EH (cell line): ENCODE results near the gene RGL1.

Source experiments
- DNase-seq: peaks from one replicate; pipeline ENCODE4 v3.0.0-alpha.2; 2015; ENCODE audit warnings: low read depth

The RGL1 gene

DNA sequence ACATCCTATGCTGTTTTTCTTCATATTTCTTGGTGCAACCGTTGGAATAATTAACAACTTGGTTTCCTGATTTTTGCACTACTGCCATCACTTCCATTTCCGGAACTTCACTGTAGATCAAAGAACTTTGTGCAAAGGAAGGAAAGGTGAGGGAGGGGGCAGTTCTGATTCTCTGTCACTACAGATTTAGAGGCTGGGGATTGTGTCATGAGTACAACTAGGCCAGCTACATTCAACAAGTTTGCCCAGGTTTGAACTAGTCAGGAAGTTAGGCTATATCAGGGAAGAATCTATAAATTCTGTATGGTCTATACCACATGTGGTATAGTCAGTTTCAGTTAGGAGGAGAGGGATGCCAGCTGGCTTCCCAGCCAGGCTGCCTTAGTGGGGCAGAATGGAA lies 84.2 kb downstream of the RGL1 start:
- no peak for DNase-seq

DNA sequence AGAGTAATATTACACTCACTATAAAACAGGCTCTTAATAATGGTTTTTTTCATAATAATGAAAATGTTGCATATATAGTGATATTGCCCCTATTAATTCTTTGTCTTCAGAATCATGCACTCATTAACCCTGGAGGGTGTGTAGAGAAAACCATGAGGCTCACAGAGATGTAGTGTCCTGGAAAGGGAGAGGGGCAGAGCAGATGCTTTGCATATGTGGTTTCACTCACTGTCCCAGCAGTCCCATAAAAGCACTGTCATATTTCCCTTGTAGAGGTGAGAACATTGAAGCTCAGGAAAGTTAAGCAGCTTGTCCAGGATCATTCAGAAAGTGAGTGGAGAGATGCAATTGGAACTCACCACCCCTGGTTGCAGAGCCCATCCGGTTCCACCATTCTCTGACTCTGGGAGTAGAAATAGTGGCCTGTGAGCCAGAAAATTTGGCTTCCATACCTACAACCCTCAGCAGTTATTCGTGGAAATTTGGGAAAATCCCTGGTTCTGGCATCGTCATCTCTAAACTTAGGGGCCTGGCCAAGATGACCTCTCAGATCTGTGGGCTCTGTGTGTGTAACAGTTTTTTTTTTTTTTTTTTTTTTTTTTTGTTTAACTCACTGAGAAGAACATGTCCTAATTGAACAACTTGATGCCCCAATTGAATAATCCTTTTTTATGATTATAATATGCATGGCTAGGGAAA lies 86.4 kb downstream of the RGL1 start:
- no peak for DNase-seq

DNA sequence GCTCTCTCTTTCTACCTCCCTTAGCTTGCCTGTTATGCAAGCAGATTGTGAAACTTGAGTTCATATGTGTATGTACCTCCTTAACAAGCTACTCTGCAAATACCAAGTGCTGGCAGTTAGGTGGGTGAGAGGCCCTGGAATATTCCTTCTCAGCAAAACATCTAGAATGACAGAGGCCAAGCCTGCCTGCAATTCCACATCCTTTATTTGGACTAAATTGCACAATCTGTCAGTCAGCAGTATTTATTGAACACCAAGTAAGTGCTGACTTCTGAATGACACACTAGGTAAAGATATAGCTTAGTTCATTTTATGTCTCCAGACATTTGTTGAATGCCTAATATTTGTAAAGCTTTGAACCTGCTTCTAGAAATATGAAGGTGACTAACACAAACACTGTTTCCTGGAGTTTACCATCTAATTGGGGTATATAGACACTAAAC lies 87.5 kb downstream of the RGL1 start:
- no peak for DNase-seq

DNA sequence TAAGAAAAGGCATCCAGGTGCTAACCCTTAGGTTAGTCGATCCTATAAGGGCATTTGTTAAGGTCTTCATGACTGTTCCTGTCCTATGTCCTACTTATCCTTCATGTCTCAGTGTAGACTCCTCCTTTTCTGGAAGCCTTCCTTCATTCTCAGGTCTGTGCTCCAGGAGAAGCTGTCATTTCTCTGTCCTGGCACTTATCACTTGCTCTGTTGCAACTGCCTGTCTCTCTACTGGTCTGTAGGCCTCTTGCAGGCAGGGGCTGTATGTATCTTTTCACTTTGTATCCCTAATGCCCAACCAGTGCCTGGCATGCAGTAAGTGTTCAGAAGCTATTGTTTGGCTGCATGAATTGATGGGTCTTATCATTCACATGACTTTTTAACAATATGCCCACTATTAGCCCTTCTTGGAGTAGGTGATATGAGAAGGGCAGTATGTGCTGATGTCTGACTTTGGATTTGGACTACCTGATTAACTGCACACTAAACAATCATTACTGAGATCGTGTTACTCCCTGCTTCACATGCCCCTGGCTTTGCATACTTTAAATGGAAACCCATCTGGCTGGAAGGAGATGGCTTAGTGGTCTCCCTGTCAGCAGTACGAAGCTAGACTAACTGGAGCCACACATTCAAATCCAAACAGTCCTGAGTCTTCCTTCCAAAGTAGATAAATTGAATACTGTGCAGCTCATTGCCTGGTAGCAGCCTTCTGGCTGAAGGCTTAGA lies 88.8 kb downstream of the RGL1 start:
- no peak for DNase-seq

DNA sequence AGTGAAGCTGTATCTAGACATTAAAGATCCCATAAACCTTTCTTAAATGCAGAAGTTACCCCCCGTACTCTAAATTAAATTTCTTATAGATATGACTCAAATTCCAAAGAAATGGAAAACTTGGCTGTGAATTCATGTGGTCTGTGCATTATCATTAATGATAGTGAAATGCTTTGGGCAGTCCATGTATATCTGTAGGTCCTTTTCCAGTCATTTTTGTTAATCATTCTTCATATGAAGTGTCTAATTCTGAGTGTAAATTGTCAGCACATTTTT lies 89.3 kb downstream of the RGL1 start:
- no peak for DNase-seq

DNA sequence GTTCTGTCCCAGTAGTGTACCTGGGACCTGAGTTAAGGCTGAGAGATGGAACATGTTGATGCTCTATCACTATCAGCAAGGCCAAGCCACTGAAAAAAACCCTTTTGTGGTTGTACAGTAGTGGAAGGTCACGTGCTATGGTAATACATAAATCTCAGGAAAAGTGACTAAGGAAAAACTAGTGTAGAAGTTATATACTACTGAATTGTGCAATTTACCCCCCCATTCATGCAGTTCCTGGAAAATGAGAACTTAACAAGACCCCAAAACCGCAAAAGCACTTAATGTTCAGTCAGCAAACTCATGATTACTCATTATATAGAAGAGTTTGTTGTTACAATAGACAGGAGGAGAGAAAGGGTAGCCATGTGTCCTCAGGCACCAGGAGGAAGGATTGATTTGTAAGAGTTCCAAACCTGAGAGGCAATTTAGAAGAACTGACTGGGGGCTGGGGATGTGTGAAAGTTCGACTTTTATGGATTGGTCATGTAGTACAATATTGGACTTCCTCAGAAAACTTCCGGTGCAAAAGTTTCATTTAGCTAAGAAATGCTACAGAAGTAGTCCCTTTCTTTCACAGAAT lies 91.6 kb downstream of the RGL1 start:
- peak; percentile 35 for DNase-seq

DNA sequence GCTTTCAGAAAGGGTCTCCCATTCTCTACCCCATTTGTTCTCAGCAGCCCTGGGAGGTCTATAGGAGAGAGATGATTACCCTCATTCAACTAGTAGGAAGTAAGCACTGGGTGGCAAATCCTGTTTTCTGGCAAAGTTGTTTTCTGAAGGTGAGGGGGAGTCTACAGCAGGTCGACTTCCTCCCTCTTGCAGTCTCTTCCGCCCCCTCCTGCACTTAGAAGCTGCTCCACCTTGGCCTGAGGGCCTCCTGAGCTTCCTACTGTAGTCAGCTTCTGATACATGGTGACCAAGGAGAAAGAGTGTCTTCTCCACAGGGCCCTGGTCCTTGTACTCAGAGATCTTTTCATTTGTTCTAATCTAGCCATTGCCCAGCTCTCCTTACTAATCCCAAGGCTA lies 93.1 kb downstream of the RGL1 start:
- DNase-seq: no peak

DNA sequence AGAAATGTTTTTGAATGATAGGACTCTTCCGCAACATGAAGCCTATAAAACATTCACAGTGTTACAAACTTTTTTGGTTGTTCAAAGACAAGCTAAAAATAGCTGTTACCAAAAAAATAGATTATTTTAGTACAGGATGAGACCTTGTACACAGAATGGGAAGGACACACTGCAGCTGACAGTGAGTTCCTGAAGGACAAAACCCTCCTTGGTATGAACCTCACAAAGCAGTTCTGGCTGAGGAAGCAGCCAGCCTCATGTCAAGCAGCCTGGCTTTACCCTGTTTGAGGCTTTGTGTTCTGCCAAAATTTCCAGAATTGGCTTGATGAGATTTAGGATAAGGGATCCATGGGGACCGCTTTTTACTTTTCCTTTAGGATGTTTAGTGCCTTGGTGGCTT lies 93.7 kb downstream of the RGL1 start:
- DNase-seq: no peak

DNA sequence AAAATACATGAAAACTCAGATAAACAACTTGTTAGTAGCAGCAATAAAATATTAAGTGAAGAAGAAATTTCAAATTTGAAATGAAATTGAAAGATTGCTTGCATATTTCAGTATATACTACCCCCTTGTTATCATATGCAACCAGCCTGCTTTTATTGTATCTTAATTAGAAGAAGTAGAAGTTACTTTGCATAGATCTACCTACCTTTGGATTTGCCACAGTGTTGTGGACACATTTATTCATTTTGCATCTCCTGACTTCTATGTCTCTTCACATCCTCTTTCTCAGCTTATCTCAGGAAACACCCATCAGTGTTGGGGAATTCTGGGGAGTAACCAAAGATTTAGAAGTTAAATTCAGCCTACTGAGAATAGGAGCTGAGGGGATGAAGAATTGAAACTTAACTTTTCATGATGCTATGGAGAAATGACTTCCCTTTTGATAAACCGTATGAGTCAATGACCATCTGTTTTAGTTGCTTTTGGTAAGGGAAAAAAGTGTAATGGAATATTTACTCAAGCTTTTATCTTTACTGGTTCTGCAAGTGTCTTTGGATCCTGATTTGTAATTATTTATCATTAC lies 96.9 kb downstream of the RGL1 start:
- no peak for DNase-seq

DNA sequence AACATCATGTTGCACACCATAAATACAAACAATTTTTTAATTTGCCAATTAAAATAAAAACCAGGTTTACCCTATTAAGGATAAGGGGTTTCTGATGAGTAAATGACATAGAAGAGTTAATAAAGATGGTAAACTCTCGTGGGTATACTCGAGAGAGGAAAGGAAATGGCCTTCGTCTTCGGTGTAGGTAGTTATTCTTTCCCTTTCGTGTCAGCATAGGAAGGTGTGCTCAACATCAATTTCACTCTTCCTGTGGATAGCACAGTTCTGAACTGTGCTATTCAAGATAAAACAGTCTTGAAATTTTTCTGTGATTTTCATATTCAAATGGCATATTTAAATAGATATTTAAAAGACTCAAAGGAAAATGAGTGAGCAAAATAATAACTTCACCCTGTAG lies 98.2 kb downstream of the RGL1 start:
- no peak for DNase-seq

DNA sequence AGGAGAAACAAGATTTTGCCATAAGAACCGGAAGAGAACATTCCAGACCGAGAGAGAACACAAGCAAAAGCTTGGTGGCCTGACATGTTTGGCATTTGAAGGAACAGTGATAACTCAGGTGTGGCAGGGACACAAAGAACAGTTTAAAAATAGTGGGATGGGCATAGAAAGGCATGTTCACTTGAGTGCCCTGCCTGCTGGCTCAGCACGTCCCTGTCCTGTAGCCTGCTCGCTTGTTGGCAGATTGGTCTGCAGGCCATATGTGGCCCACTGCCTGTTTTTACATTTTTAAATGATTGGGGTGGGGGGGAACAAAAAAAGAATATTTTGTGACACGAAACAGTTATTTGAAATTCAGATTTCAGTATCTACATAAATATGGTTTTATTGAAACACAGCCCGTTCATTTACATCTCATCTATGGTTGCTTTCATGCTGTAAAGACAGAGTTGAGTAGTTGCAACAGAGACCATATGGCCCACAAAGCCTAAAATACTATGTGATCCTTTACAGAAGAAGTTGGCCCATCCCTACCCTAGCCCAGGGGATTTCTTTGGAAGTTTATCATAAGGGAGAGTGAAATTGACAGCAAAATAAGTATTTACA lies 100.7 kb downstream of the RGL1 start:
- DNase-seq: no peak

DNA sequence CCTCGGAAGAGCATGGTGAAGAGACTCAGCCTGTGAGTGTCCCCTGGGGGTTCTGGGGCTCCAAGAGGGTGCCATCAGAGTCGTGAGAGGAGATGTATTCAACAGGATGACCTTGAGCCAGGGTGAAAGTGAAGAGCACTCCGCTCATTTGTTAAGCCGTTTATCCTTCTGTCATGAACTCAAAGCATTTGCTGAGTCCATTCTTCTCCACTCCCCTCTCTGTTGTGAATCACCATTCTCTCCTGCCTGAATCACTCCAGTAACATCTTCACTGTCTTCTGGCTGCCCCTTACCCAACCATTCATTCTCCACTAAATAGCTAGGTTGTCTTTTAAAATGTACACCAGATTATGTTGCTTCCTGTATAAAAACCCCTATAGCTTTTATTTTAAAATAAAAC lies 102.2 kb downstream of the RGL1 start:
- DNase-seq: peak; percentile 15

DNA sequence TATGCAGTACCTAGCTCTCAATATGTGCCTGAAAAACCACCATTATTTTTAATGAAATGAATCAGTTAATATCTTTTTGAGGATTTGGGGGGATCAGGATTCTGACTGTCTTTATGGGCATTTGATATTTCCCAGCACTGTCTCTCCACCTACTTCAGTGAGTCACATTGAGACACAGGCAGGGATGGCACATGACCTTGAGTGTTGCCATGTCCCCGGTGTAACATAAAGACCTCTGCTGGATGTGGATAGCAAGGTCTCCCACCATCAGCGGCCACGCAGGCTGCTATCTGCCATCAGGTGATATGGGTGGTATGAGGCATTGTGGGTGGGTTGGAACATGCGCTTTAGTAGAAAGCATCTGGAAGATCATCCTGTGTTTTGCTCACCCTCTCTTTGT lies 103.2 kb downstream of the RGL1 start:
- DNase-seq: no peak

DNA sequence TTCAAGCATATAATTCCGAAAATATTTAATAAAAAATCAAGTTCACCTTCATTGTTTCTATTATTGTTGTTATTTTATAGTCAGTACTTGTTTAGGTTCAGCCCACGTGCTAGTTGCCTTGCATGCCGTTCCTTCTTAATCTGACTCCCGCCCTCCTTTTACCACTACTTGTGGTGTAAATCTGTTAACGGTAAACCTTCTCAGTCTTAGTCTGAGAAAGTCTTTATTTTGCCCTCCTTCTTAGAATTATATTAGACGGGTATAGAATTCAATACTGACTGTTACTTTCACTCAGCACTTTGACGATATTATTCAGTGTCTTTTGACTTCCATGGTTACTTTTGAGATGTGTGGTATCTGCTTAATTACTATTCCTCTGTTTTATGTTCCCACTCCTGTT lies 104.8 kb downstream of the RGL1 start:
- DNase-seq: no peak

DNA sequence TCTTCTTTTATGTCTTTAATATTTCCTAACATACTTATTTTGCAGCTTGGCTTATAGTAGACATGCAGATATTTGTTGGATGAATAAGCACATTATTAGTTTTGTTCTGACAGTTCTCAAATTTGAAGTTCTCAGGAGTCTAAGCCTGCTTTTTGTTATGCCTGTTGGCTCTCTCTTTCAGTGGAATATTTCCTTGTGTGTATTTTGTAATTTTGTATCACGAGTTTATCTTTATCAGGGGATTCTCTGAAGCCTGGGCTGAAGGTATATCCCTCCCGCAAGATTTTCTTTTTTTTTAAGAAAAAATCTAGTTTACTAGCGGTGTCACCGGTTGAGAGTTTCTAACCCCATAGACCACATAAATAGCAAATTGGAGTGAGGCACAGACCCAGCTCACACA lies 105.9 kb downstream of the RGL1 start:
- no peak for DNase-seq

DNA sequence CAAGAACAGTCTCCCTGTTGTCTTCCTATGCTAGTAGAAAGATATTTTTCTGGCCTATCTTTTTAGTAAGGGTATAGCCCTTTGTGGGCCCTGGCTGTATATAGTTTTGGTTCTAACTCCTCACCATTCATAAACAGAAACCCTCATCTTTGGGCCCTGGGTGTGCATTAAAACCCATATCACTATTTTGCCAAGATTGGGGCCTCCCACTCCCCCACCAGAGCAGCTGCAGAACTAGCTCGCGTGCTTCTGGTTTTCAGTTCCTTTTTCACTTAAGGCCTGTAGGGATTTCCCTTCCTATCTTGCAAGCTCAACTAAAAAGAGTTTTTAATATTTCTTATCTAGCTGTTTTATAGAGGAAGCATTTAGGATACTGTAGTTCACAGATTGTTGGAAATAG lies 106.4 kb downstream of the RGL1 start:
- DNase-seq: no peak

DNA sequence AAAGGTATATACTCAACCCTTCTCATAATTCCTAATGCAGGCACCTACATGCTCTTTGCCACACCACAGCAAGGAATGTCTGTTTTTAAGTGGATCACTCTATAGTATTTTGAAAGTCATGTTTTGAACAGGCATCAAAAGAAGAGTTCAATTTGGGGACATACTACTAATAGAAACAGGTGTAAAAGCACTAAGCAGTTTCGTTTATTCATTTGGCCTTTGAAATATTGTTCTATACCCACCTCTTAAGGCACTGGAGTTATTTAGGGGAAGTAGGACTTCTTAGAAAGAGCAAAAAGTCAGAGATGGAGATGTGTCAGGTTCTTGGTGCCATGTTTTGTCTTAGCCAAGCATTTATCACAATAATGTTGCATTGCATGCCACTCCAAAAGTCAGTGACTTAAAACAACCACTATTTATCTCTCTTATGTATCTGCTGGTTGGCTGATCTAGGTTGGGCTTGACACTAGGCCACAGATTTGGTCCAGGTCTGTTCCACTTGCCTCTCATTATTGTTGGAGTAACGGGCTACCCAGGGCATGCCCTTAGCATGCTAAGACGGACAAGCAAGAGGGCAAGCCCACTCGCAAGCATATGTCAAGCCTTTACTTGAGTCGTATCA lies 107.5 kb downstream of the RGL1 start:
- no peak for DNase-seq

DNA sequence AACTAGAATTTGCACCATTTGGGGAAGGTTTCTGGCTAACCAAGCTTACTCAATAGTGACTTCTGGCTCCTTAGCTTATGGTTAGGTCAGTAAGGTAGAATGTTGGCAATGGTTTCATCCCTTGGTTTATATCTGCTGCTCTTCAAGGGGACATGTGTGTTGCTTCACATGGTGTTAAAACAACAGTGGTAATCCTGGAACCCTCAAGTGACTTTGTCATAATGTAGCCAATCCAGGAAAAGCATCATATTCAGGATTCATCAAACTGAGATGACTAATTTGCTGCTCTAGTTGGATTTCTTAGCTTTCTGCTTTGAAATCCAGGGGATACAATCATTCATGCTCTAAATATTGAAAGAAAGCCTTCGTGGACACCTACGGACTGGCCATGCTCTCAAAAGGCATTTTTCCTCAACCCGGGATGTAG lies 108.7 kb downstream of the RGL1 start:
- peak; percentile 33 for DNase-seq

DNA sequence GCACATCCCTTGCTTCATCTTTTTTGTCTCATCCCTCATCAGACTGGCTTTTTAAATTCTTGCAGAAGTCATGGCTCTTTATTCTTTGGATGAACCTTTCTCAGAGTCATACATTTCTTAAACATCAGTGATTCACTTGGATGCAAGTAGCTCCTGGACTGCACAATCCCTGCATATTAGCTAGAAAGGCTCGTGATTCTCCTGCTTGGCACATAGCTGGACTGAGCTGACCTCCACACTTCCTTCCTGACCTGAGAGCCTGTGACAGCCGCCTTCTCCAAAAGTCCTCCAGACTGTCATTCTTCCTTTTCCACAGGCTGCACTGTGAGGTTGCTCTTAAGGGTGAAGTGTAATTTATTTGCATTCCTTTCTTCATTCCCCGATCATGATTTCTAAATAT lies 109.4 kb downstream of the RGL1 start:
- peak; percentile 52 for DNase-seq

DNA sequence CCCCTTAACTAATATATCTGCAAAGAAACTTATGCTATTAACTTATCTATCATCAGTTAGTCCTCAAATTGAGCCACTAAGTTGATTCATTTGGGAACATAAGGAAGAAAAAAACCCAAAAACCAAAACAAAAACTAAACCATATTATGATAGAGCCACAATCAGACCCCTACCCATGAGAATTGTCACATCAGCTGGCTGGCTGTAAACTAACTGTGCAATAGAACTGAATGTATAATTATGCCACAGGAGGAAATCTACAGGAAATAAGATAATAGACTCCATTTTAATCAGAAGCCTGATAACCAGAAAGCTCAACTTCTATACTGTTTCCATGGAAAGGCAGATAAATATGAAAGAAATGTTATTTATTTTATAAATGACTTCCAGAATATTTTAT lies 110.0 kb downstream of the RGL1 start:
- no peak for DNase-seq

DNA sequence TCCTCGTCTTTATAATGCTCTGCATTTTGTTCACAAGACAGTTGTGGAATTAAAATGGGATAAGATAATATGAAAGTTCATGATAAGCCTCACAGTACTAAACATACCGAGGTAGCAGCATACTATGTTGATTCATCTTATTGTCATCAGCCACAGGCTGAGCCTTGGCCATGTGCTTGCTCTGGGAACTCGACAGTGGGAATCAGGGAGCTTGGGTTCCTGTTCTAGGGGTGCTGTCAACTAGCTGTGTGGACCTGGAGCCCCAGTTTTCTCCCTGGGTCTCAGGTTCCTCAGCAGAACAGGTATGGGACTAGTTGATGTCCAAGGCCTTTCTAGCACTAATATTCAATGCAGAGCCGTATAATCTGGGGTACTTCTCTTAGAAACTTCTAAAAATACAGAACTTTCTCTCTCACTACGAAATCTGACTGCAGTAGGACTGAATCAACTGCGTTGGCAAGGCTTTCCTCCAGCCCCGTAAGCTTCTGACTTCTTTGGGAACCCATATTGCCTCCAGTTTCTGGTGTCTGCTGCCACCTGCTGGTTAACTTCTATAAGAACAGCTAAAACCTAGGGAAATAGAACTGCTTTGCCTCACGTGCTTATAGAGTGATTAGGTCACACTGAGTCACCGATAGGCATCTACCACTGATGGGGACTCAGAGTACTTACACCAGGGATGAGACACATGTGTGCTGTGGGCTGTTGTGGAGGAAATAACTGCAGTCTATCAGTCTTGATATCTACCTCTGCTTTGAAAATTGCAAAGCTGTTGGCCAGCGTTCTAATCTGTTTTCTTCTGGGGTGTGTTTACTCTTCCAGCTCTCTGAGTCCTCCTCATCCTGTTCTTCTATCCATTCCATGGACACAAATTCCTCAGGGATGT lies 110.9 kb downstream of the RGL1 start:
- peak; percentile 98 for DNase-seq
